Astrocyte (in vitro differentiated cells and primary cell): Measurements from ENCODE around the gene AATK. TPM values are rescaled to one million over a fixed set of nuclear protein-coding genes. Genes with fewer than 3 reads are reported as not detected.

Experiments used
- DNase-seq: peaks from one replicate; pipeline ENCODE4 v3.0.0-alpha.2; 2010; ENCODE audit warnings: low read depth
- FAIRE-seq: peaks from 2 replicates; lab custom pipeline; 2011; peaks lifted over from hg19 to GRCh38; lab: Jason Lieb, UNC
- H2AFZ ChIP-seq: 2 replicates; pipeline ENCODE4 v1.6.0; 2012; ENCODE audit warnings: low read depth, low read length, inconsistent platforms
- H3K27ac ChIP-seq: 2 replicates; pipeline ENCODE4 v1.5.1; 2011; ENCODE audit warnings: low read depth, low read length, inconsistent platforms
- H3K27me3 ChIP-seq: 2 replicates; pipeline ENCODE4 v1.6.0; 2011; ENCODE audit warnings: low read length, inconsistent platforms; ENCODE audit not compliant: insufficient read depth
- H3K36me3 ChIP-seq: 2 replicates; pipeline ENCODE4 v1.5.1; 2011; ENCODE audit warnings: low read length, inconsistent platforms; ENCODE audit not compliant: insufficient read depth
- H3K4me1 ChIP-seq: 2 replicates; pipeline ENCODE4 v1.5.1; 2011; ENCODE audit warnings: low read length, inconsistent platforms; ENCODE audit not compliant: insufficient read depth
- H3K4me2 ChIP-seq: 2 replicates; pipeline ENCODE4 v1.6.0; 2012; ENCODE audit warnings: low read length, inconsistent platforms
- H3K4me3 ChIP-seq: 2 replicates; pipeline ENCODE4 v1.5.1; 2011; ENCODE audit warnings: low read depth, mild to moderate bottlenecking, low read length, inconsistent platforms; ENCODE audit not compliant: insufficient read depth
- H3K79me2 ChIP-seq: 2 replicates; pipeline ENCODE4 v1.6.0; 2012; ENCODE audit warnings: mild to moderate bottlenecking, low read length, inconsistent platforms; ENCODE audit not compliant: insufficient read depth
- H3K9ac ChIP-seq: 2 replicates; pipeline ENCODE4 v1.6.0; 2012; ENCODE audit warnings: mild to moderate bottlenecking, low read length, inconsistent platforms
- H3K9me3 ChIP-seq: 2 replicates; pipeline ENCODE4 v1.5.1; 2012; ENCODE audit warnings: low read depth, mild to moderate bottlenecking, low read length, inconsistent platforms; ENCODE audit not compliant: insufficient read depth
- H4K20me1 ChIP-seq: 2 replicates; pipeline ENCODE4 v1.6.0; 2012; ENCODE audit warnings: low read length, inconsistent platforms; ENCODE audit not compliant: insufficient read depth
- H3K27ac Mint-ChIP-seq: one replicate; pipeline ENCODE4 v1.8.0; 2021; ENCODE audit warnings: mild to moderate bottlenecking, mixed read lengths; ENCODE audit not compliant: unreplicated experiment
- H3K27me3 Mint-ChIP-seq: one replicate; pipeline ENCODE4 v1.8.0; 2021; ENCODE audit warnings: low read depth, mixed read lengths; ENCODE audit not compliant: unreplicated experiment
- H3K36me3 Mint-ChIP-seq: one replicate; pipeline ENCODE4 v1.8.0; 2021; ENCODE audit warnings: low read depth, mixed read lengths; ENCODE audit not compliant: unreplicated experiment
- H3K4me1 Mint-ChIP-seq: one replicate; pipeline ENCODE4 v1.8.0; 2021; ENCODE audit warnings: low read depth, mixed read lengths; ENCODE audit not compliant: unreplicated experiment
- H3K4me3 Mint-ChIP-seq: one replicate; pipeline ENCODE4 v1.8.0; 2021; ENCODE audit warnings: mild to moderate bottlenecking, moderate library complexity, mixed read lengths; ENCODE audit not compliant: unreplicated experiment
- H3K9me3 Mint-ChIP-seq: one replicate; pipeline ENCODE4 v1.8.0; 2021; ENCODE audit warnings: mild to moderate bottlenecking, mixed read lengths; ENCODE audit not compliant: unreplicated experiment
- EZH2 ChIP-seq: IDR thresholded peaks from 2 replicates; pipeline ENCODE4 v1.6.1; 2012; ENCODE audit warnings: mild to moderate bottlenecking, low read length, inconsistent platforms; ENCODE audit not compliant: insufficient read depth
- total RNA-seq: library from RNA; stranded (reverse); gene quantifications from 2 replicates; pipeline ENCODE4 v1.2.1, GENCODE V29; 2021
- TF ChIP-seq, protein P1 (sequence below): IDR thresholded peaks from 2 replicates; pipeline ENCODE4 v1.5.1; 2011; ENCODE audit warnings: low read depth, mild to moderate bottlenecking, inconsistent platforms, low read length, moderate library complexity; ENCODE audit not compliant: insufficient read depth

The AATK gene
- total RNA-seq, 1 donor from 2014 or later, result 0.54 TPM

DNA sequence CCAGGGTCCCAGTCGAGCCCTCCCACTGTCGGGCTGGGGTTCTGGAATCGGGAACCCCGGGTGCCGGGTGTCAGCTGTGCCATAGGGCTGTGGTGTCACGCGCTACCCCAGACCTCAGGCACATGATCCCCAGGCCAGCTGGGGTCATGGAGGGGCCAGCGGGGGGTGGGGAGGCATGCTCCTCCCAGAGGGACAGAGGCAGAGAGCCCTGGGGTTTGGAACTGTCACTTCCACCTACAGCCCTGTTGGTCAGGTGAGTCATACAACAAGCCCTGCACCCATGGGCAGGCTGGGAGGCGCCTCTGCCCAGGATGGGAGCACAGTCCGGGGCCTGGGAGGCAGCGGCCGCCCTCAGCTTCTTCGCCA is 68.1 kb downstream of the AATK start:
- H3K4me3 Mint-ChIP-seq, result no peak overlapping the region
- H3K4me1 Mint-ChIP-seq, result peaks cover 30% of the 10 kb centered on the region
- Histone ChIP-seq H3K4me1 (peaks cover 50% of the 10 kb centered on the region), H3K27ac (peak overlapping the region; percentile 89), H3K4me2 (peak overlapping the region; percentile 83), H3K9me3 (no peaks in the 10 kb centered on the region), H3K27me3 (no peaks in the 10 kb centered on the region), H4K20me1 (peaks cover 30% of the 10 kb centered on the region), H3K4me3 (peak overlapping the region; percentile 38), H3K9ac (peak overlapping the region; percentile 87), H3K36me3 (no peaks in the 10 kb centered on the region), H2AFZ (no peak overlapping the region), H3K79me2 (no peaks in the 10 kb centered on the region)
- DNase-seq (peak; percentile 49), FAIRE-seq (no peak)
- no peaks in the 10 kb centered on the region for H3K27me3 Mint-ChIP-seq
- TF ChIP-seq, protein P1, sequence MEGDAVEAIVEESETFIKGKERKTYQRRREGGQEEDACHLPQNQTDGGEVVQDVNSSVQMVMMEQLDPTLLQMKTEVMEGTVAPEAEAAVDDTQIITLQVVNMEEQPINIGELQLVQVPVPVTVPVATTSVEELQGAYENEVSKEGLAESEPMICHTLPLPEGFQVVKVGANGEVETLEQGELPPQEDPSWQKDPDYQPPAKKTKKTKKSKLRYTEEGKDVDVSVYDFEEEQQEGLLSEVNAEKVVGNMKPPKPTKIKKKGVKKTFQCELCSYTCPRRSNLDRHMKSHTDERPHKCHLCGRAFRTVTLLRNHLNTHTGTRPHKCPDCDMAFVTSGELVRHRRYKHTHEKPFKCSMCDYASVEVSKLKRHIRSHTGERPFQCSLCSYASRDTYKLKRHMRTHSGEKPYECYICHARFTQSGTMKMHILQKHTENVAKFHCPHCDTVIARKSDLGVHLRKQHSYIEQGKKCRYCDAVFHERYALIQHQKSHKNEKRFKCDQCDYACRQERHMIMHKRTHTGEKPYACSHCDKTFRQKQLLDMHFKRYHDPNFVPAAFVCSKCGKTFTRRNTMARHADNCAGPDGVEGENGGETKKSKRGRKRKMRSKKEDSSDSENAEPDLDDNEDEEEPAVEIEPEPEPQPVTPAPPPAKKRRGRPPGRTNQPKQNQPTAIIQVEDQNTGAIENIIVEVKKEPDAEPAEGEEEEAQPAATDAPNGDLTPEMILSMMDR, result no peak
- no peak for TF ChIP-seq EZH2
- peaks cover 3% of the 10 kb centered on the region for H3K36me3 Mint-ChIP-seq
- H3K9me3 Mint-ChIP-seq, result no peaks in the 10 kb centered on the region
- no peak overlapping the region for H3K27ac Mint-ChIP-seq

DNA sequence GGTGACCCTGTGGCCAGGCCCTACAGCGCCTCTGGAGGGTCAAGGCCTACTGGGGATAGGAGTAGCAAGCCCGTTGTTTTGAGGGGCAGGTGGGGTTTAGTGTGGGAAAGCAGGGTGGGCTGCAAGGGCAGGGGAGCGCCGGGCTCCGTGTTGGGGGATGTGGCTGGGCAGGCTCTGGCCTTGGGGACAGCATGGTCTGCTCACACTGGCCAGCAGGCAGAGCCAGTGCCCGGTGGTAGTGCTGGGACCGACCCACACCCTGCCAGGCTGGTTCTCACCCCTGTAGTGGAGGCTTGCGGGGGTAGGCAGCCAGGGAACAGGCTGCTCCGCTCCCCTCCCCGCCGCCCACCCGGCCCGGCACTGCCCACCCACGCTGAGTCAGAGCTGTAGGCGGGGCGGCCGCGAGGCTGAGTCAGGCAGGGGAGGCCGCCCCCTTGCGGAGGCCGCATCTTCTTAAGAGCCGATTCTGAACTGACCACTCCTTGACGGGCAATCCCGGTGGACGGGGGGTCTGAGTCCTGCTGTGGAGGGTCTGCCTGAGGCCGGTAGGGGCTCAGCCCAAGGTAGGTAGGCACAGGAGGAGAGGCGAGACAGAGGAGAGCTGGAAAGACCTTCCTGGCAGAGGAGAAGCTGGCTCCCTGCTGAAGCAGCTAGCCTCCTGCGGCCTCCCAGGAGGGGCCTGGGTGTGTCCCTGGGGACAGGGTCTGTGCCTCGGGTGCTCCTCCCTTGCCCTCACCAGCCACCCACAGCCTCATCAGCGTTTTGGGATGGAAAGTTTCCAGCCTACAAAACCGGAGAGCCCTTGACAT is 68.7 kb downstream of the AATK start:
- Mint-ChIP-seq H3K36me3 (peaks cover 3% of the 10 kb centered on the region), H3K4me1 (peaks cover 30% of the 10 kb centered on the region), H3K9me3 (no peaks in the 10 kb centered on the region), H3K4me3 (no peak overlapping the region), H3K27me3 (no peaks in the 10 kb centered on the region), H3K27ac (peak overlapping the region; percentile 91)
- peak overlapping the region; percentile 38 for H3K4me3 ChIP-seq
- peak overlapping the region; percentile 89 for H3K27ac ChIP-seq
- no peak for TF ChIP-seq EZH2
- TF ChIP-seq, protein P1, result peak; percentile 33
- H4K20me1 ChIP-seq, result peaks cover 27% of the 10 kb centered on the region
- FAIRE-seq (no peak), DNase-seq (peak; percentile 72)
- no peaks in the 10 kb centered on the region for H3K36me3 ChIP-seq
- H3K27me3 ChIP-seq, result no peaks in the 10 kb centered on the region
- H3K9me3 ChIP-seq, result no peaks in the 10 kb centered on the region
- no peaks in the 10 kb centered on the region for H3K79me2 ChIP-seq
- H3K4me2 ChIP-seq, result peak overlapping the region; percentile 83
- H3K4me1 ChIP-seq, result peaks cover 50% of the 10 kb centered on the region
- H3K9ac ChIP-seq, result peak overlapping the region; percentile 87
- H2AFZ ChIP-seq, result peak overlapping the region; percentile 59

DNA sequence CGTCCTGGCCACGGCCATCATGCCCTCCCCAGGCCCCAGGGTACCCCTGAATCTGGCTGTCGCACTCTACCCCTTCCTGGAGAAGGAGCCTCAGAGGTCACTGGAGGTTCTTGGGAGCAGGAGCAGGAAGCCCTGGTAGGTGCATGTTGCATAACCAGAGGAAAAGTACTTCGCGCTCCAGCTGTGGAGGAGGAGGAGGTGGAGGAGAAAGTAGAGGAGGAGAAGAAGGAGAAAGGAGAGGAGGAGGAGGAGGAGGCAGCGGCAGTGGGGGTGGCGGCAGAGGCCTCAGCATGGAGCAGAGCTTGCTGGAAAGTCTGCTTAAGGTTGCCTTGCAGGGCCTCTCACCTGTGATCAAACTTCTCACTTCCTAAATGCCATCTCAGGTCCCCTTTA is 69.3 kb downstream of the AATK start:
- no peak for FAIRE-seq

More for the DNA sequence above, 69.3 kb downstream of the AATK start:
- H3K9me3 Mint-ChIP-seq, result no peaks in the 10 kb centered on the region
- Histone ChIP-seq H4K20me1 (peaks cover 28% of the 10 kb centered on the region), H3K4me2 (peak overlapping the region; percentile 83), H3K9ac (peak overlapping the region; percentile 87), H2AFZ (no peak overlapping the region), H3K36me3 (no peaks in the 10 kb centered on the region), H3K9me3 (no peaks in the 10 kb centered on the region), H3K27me3 (no peaks in the 10 kb centered on the region), H3K4me3 (no peak overlapping the region), H3K79me2 (no peaks in the 10 kb centered on the region), H3K27ac (peak overlapping the region; percentile 89), H3K4me1 (peaks cover 50% of the 10 kb centered on the region)
- no peaks in the 10 kb centered on the region for H3K27me3 Mint-ChIP-seq
- H3K27ac Mint-ChIP-seq, result peak overlapping the region; percentile 53
- H3K36me3 Mint-ChIP-seq, result peaks cover 3% of the 10 kb centered on the region
- no peak for TF ChIP-seq EZH2
- TF ChIP-seq, protein P1, result no peak
- H3K4me3 Mint-ChIP-seq, result peak overlapping the region; percentile 45
- peaks cover 30% of the 10 kb centered on the region for H3K4me1 Mint-ChIP-seq
- DNase-seq, result no peak
